NB4 (cell line): ENCODE results near the gene MGAT3.

ENCODE experiments used
- POLR2A ChIP-seq: IDR thresholded peaks from 2 replicates; pipeline ENCODE4 v1.6.1; 2011; ENCODE audit warnings: mild to moderate bottlenecking; ENCODE audit not compliant: insufficient read length; ENCODE audit errors: extremely low read depth
- TF ChIP-seq, protein P1 (sequence below): IDR thresholded peaks from one replicate; pipeline ENCODE4 v1.5.1; 2012; ENCODE audit warnings: low read depth, low read length

DNA sequence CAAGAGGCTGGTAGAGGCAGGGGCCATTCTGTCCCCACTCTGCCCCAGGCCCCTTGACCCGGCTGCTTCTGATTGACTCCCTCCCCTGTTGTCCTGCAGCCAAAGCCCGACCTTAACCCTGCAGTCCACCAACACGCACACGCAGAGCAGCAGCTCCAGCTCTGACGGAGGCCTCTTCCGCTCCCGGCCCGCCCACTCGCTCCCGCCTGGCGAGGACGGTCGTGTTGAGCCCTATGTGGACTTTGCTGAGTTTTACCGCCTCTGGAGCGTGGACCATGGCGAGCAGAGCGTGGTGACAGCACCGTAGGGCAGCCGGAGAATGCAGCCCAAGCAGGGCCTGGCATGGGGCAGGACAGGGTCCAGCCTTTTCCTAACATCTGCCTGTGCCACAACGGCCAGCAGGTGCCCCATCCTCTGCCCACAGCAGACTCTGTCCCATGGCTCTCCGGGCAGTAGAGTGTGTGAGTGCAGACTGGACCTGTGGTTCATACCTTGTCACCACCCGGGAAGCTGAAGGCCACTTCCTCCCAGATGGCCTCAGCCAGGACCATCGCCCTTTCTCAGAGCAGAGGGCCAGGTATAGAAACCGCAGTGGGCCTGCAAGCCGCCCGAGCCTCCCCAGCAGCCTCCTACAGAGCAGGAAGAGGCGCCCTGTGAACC lies 26.8 kb upstream of the MGAT3 start:
- TF ChIP-seq, protein P1, sequence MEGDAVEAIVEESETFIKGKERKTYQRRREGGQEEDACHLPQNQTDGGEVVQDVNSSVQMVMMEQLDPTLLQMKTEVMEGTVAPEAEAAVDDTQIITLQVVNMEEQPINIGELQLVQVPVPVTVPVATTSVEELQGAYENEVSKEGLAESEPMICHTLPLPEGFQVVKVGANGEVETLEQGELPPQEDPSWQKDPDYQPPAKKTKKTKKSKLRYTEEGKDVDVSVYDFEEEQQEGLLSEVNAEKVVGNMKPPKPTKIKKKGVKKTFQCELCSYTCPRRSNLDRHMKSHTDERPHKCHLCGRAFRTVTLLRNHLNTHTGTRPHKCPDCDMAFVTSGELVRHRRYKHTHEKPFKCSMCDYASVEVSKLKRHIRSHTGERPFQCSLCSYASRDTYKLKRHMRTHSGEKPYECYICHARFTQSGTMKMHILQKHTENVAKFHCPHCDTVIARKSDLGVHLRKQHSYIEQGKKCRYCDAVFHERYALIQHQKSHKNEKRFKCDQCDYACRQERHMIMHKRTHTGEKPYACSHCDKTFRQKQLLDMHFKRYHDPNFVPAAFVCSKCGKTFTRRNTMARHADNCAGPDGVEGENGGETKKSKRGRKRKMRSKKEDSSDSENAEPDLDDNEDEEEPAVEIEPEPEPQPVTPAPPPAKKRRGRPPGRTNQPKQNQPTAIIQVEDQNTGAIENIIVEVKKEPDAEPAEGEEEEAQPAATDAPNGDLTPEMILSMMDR = no peak
- no peak for TF ChIP-seq POLR2A
